Iris pigment epithelial cell (primary cell): ENCODE results near the gene WHRN.

Experiments used
- DNase-seq: peaks from one replicate; pipeline ENCODE4 v3.0.0-alpha.2; 2011; ENCODE audit warnings: low read depth

WHRN gene

GRCh38 chr9:114513959-114514267, 8.6 kb upstream of the WHRN start:
- no peak for DNase-seq

DNA sequence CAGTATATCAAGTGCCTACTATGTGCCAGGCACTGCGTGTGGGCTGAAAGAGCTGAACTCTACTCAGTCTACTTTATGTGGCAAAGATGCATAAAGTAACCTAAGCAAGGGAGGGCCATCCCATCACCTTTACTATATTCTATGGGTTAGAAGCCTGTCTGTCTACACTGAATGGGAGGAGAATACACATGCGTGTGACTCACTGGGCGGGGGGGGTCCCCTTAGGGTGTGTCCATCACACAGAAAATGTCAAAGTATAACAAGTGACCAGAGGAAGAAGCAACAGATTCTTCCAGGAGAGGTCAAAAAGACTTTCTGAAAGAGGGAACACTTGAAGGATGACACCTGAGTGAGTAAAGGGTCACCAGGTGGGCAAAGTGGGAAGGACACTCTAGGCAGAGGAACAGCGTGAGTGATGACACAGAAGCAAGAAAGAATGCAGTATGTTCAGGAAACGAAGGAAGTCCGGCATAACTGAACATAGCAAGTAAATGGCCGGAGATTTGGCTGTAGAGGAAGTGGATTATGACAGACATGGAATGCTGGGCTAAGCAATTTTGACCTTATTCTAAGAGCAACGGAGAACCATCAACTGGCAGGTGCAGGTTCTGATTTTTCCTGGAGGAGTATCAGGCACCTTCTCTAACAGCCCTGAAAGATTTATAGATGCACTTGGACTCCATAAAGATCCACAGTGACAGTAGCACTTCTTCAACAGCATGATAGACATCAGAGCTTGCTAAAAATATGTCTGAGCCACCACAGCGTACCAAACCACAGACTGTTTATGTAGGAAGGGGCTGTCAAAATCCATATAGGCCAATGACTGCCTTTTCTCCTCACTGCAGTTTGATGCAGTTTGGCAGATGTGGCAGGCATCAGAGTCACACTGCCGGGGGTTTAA, 8.0 kb upstream of the WHRN start:
- DNase-seq, result no peak

DNA sequence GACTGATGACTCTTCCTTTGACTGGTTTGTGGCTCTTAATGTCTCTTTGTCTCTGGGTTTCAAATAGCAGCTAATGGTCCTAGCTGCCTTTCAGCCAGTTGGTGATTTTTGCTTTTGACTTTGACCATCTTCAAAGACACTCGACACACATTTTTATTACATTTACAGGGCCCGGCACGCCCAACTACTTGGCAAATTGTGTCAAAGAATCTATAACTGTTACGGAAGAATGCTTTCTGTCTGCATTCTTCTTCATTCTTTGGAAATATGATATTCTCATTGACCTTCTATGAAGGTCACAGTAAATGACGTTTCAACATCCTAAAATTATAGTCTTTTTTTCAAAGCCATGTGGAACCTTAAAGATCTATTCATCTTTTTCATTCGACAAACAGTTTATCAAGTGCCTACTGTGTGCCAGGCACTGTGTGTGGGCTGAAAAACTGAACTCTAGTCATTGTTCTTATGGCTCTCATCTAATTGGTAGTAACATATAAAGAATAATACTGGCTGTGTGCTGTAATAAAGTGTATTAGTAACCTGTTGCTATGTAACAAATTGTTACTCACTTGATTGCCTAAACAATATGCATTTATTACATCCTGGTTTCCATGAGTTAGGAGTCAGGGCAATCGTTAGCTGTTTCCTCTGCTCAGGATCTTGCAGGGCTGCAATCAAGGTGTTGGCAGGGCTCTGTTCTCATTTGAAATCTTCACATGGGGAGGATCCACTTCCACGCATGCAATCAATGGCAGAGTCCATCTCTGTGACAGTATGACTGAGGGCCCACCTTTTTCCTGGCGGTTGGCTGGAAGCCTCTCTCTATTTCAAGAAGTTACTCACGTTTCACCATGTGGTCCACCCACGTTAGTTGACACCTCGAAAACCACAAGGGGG, 7.0 kb upstream of the WHRN start:
- no peak for DNase-seq

DNA sequence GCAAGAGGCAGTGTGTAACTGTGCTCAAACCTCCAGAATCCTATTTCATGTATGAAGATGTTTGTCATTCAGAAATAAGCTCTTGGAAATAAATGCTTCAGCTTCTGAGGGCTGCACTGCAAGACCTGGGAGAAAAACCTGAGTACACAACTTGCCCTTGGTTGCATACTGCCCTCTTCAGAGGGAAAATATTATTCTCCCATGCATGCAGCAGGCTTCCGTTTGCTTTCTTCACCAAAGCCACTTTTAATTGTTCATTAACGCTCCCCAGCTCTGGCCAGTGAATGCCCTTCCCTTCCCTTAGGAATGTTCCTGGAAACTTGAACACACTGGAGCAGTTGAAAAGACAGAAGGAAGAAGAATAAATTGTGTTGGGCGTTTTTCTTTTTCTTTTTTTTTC, 2.5 kb upstream of the WHRN start:
- DNase-seq, result peak; percentile 30

GRCh38 chr9:114506082-114506390, 763 bp upstream of the WHRN start:
- no peak for DNase-seq

DNA sequence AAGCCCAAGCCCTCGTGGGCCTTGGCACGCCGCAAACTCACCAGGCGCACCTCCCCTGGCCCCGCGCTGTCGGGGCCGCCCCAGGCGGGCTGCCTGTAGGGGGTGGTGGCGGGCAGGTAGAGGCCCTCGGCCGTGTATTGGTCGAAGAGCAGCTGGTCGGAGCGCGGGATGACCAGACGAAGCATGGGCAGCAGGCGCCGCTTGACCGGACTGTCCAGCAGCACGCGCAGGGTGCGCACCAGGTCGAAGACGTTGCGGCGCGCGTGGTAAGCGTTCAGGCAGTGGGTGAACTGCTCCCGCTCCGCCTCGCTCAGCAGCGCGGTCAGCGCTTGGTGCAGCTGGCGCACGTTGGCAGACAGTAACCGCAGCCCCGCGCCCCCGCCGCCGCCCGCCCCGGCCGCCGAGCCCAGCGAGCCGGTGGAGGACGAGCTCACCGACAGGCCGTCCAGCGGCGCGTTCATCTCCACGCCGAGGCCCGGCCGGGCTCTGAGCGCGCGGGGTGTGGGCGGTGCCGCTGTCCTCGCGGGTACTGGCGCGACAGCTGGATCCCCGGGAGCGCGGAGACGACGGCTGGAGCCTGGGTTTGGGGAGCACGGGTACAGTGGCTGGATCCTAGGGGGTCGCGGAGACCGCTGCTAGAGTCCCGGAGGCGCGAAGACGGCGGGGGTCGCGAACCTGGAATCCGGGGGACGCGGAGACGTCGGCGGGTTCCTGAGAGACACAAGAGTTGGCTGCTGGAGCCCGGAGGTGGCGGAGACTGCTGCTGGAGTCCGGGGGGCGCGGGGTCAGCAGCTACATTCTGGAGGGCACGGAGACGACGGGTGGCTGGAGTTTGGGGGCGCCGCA, 709 bp downstream of the WHRN start:
- DNase-seq, result peak; percentile 41

- DNase-seq, result no peak
These were observed 1.5 kb downstream of the WHRN start for GRCh38 chr9:114503522-114504340.

GRCh38 chr9:114503009-114503408, 2.3 kb downstream of the WHRN start:
- DNase-seq, result no peak

GRCh38 chr9:114501796-114502682, 3.2 kb downstream of the WHRN start:
- peak; percentile 74 for DNase-seq

DNA sequence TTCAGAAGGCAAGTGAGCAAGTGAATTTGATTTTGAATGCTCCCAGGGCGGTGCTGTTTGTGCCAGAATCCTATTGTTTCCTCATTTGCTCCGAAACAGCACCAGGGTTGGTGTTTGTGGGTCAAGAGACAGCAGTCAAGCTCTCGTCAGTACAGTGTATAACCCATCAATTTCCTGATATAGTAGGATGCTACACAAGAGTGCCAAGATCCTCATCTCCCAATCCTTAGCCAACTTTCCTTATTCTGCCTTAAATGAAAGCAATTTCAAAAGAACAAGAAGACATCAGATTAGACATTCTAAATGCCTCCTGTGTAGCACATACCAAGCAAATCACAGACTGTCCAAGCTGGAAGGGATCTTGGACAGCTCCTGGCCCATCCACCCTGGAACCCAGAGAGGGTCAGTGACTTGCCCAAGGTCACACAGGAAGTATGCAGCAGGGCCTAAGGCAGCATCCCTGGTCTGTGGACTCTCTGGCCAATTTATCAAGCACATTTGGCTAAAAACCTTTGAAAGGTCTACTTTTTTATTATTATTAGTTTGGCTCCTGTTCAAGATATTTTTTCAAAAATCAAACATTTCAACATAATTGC, 4.5 kb downstream of the WHRN start:
- DNase-seq, result no peak

DNA sequence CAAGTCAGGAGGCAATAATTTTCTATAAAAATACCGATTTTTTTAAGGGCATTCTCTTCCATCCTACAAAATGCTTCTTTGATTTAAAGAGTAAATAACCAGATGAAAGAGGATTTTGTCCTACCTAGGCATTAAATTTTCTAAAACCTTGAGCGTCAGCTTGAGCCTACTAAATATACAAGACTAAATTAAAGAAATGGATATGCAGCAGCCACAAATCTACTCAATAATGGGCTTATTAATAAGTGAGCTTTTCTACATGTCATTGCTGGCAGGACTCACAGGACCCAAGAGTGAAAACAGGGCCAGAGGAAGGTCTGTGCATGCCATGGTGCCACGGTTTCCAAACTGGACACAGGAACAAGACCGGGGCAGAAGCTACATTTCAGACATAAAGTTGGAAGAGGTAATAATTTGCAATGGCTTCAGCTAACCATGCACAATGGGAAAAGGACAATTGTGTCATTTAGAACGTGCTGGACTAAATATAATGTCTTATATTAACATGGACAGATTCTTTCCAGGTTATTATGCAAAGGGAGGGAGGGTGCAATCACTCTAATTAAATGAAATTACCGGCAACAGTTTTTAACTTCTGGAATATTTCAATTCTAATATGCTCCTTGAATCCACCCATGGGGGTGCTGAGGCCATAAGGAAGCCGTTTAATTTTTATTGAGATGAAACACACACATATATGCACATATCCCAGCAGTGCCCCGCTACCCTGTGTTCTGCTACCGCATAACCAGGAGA, 5.2 kb downstream of the WHRN start:
- DNase-seq, result no peak

GRCh38 chr9:114499528-114499927, 5.7 kb downstream of the WHRN start:
- no peak for DNase-seq

DNA sequence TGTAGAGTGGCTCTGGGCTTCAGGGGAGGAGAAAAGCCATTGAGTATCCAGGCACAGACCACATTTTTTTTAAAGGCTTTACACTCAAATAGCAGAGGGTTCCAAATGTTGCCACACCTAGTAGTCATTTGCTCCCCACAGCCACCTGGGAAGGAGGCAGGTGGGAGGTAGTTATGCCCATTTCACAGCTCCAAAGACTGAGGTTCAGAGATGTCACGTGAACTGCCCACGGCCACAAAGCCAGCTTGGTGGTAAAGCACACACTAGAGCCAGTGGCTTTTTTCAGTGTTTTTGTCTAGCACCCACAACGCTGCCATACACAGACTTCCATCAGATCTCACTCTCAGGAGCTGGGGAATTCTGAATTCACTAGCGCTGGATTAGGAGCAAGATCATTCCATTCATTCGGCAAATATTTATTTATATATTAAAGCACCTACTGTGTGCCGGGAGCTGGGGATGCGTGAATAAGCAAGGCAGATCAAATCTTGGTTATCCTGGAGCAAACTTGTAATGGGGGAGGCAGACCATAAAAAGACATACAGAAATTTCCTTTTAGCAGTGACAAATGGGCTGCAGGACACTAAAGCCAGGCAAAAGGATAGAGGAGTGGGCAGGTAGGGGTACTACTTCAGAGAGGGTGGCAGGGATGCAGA, 7.4 kb downstream of the WHRN start:
- DNase-seq, result no peak

- no peak for DNase-seq
These were observed 8.0 kb downstream of the WHRN start for GRCh38 chr9:114497236-114497635.

DNA sequence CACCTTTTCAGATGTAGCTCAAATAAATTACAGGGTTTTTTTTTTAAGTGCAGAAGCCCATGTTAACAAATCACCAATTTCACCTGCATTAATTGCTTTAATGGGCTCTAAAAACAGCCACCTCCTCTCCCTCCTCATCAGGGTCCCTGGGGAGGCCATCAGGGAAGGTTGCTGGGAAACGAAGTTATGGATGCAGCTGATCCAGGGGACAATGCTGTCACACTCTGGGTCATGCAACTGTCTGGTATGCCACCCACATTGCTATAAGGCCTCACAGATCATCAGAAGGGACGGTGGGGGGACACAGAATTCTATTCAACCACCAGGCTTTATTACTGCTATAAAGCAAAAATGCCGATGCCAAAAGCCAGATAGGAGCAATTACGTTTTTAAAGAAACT, 9.3 kb downstream of the WHRN start:
- DNase-seq, result no peak

DNA sequence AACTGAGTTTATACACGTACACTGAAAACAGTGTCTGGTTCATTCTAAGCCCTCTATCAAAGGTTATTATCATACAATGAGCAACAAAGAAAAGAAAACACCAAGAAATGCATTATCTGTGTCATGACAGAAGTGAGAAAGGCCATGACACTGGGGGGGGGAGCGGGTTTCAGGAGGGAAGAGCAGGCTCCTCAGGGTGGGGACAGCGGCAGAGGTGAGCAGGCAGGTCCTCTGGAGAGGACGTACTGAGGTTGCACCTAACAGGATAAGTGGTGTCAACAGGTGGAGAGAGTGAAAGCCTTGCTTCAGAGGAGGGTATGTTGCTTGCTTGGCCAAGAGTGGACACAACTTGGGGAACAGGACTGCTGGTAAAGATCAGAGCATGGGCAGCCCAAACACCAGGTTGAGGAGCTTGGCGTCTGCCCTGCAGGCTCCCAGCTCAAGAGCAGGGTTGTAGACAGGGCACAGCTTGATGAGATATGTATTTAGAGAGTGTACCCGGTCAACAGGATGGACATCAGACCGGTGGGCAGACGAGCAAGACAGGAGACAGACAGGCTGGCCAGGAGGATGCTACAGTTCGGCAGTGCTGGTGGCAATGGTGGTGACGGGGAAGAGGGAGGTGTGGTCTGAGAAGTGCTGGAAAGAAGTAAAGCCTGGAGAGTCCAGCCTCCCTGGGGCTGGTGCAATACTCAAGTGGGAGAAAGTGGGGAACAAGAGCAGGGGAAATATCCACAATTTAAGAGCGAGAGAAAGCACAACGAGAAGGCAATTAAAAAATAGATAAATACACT, 10.3 kb downstream of the WHRN start:
- no peak for DNase-seq

GRCh38 chr9:114493521-114494184, 11.6 kb downstream of the WHRN start:
- no peak for DNase-seq
